ENCODE data around the gene PERM1.
A peak's percentile ranks its signal among the peaks of the same experiment; 100 is the strongest.
"Not testable (repeated sequence)": the region's sequence is repeated elsewhere in the genome, so short reads cannot be mapped to it uniquely, and the experiment has no call there.

The PERM1 gene

DNA sequence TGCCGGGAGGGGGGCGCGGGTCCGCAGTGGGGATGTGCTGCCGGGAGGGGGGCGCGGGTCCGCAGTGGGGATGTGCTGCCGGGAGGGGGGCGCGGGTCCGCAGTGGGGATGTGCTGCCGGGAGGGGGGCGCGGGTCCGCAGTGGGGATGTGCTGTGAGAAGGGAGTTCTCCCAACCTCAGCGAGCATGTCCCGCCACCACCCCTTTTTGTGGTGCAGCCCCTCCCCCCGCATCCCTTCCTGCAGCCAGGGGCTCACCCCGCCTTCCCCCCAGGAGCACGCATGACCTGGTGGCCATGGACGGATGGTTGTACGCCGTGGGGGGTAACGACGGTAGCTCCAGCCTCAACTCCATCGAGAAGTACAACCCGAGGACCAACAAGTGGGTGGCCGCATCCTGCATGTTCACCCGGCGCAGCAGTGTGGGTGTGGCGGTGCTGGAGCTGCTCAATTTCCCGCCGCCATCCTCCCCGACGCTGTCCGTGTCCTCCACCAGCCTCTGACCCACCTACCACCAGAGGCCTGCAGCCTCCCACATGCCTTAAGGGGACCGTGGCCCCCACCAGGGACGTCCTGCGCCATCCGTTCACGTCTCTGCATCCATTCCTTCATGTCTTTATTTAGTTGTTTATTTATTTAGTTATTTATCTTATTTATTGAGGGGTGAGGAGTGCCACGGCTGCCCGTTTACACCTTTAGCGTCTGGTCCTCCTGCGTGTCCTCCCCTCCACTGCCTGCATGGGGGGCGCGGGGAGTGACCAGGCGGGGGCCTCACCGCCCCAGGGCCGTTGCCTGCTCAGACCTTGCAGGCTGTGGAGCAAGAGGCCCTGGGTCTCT, 17.0 kb downstream of the PERM1 start:
- DNase-seq, result no peak

DNA sequence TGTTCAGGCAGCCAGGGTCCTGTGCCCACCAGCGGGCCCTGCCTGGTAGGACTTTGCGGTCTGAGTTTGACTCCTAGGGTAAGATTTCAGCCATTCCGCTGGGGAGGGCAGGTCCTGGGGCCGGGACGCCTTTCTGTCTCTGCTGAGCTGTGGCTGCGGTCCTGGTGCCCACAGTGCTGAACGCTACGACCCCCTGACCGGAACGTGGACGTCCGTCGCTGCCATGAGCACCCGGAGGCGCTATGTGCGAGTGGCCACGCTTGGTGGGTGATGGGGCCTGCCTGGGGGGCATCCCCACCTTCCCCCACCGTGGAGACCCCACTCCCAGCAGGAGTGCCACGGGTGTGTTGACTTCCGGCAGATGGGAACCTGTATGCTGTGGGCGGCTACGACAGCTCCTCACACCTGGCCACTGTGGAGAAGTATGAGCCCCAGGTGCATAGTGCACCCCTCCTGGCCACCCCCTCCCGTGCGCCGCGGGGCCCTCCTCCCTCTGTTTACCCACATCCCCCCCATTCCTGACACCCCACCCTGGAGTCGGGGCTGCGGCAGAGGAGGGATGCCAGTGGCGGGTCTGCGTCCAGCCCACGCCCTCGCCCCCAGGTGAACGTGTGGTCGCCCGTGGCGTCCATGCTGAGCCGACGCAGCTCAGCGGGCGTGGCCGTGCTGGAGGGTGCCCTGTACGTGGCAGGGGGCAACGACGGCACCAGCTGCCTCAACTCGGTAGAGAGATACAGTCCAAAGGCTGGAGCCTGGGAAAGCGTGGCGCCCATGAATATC, 18.0 kb downstream of the PERM1 start:
- DNase-seq, result no peak

DNA sequence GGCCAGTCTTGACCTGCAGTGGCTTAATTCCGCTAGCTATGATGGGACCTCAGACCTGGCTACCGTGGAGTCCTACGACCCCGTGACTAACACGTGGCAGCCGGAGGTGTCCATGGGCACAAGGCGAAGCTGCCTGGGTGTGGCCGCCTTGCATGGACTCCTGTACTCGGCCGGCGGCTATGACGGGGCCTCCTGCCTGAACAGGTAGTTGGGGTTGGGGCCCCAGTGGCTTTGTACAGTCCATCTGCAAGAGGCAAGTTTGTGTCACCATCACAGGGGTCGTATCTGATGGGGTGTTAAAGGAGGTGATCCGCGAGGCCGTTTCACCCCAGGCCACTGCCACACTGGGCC, 18.6 kb downstream of the PERM1 start:
- DNase-seq, result no peak

DNA sequence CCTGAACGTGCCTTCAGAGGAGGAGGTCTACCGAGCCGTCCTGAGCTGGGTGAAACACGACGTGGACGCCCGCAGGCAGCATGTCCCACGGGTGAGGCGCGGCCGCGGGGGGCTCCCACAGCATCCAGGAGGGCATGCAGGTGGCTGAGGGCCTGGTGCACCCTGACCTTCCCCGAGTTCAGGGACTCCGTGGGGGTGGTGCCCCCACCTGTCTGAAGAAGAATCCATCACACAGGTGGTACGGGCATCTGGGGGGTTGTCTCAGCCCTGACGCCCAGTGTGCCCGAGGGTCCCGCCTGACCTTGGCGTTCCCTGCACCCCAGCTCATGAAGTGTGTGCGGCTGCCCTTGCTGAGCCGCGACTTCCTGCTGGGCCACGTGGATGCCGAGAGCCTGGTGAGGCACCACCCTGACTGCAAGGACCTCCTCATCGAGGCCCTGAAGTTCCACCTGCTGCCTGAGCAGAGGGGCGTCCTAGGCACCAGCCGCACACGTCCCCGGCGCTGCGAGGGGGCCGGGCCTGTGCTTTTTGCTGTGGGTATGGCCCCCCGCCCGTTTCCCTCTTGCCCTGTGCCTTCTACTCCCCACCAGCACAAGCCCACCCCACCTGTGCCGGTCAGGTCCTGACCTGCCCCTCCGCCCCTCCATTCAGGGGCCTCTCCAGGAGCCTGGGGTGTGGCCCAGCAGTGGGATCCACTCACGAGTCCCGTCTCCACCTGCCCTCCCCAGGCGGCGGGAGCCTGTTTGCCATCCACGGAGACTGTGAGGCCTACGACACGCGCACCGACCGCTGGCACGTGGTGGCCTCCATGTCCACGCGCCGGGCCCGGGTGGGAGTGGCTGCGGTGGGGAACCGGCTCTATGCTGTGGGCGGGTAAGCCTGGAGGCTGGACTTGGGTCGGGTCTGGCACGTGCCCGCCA, 19.3 kb downstream of the PERM1 start:
- no peak for DNase-seq

DNA sequence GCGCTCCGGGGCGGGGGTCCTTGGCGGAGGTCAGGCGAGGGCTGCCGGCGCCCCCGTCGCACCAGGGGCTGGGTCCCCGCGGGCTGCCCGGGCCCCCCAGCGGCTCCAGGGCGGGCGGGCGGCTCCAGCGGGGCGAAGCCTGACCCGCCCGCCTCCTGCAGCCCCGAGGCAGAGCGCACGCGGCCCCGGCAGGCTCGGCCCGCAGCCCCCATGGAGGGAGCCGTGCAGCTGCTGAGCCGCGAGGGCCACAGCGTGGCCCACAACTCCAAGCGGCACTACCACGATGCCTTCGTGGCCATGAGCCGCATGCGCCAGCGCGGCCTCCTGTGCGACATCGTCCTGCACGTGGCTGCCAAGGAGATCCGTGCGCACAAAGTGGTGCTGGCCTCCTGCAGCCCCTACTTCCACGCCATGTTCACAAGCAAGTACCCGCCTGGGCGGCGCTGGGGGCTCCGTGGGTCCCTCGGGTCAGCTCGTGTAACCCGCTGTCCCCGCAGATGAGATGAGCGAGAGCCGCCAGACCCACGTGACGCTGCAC, 20.7 kb downstream of the PERM1 start:
- DNase-seq, result no peak

DNA sequence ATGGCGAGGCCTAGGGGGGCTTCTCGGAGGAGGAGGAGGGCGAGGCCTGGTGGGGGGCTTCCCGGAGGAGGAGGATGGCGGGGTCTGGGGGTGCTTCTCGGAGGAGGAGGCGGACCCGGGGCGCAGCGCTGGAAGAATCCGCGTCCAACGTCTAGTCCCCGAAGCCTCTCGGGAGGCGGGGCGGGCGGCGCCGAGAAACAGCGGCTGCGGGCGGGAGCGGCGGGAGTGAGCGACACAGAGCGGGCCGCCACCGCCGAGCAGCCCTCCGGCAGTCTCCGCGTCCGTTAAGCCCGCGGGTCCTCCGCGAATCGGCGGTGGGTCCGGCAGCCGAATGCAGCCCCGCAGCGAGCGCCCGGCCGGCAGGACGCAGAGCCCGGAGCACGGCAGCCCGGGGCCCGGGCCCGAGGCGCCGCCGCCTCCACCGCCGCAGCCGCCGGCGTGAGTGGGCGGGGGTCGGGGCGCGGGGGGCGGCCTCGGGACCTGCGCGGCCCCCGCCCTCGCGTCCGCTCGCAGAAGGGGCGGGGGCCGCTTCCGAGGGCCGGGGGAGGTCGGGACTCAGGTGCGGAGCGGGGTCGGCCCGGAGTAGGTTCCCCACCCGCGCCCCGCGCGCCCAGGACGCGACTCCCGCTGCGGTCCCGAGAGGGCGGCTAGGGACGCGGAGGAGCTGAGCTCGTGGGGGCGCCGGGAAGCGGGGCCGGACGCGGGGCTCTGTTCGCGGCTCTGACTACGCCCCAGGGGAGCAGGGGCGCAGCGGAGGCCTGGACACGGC, 21.3 kb downstream of the PERM1 start, which contains the start of gene KLHL17:
Gene KLHL17, plus strand, starts transcription at position 222 of the 769 bp plus-strand sequence. Its CDS starts 110 bp downstream, at position 332.
- DNase-seq, result peak; percentile 82

DNA sequence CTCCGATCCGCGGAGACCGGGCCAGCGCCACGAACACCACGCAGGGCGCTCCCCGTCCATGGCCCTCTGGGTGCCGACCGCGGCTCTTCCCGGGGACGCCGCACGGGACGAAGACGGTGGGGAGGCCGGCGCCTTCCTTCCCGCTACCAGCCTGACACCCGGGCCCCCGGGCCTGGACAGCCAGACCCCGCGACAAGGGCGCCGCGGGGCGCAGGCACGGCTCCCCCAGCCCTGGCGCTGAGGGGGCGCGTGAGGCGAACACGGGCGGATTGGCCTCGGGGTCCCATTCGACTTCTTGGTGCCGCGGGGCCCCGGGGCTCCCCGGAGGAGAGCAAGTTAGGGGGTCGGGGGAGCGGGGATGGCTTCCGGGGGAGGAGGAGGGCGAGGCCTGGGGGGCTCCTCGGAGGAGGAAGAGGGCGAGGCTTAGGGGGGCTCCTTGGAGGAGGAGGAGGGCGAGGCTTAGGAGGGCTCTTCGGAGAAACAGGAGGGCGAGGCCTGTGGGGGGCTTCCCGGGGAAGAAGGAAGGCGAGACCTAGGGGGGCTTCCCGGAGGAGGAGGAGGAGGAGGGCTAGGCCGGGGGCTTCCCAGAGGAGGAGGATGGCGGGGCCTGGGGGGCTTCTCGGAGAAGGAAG, 22.0 kb downstream of the PERM1 start:
- no peak for DNase-seq

DNA sequence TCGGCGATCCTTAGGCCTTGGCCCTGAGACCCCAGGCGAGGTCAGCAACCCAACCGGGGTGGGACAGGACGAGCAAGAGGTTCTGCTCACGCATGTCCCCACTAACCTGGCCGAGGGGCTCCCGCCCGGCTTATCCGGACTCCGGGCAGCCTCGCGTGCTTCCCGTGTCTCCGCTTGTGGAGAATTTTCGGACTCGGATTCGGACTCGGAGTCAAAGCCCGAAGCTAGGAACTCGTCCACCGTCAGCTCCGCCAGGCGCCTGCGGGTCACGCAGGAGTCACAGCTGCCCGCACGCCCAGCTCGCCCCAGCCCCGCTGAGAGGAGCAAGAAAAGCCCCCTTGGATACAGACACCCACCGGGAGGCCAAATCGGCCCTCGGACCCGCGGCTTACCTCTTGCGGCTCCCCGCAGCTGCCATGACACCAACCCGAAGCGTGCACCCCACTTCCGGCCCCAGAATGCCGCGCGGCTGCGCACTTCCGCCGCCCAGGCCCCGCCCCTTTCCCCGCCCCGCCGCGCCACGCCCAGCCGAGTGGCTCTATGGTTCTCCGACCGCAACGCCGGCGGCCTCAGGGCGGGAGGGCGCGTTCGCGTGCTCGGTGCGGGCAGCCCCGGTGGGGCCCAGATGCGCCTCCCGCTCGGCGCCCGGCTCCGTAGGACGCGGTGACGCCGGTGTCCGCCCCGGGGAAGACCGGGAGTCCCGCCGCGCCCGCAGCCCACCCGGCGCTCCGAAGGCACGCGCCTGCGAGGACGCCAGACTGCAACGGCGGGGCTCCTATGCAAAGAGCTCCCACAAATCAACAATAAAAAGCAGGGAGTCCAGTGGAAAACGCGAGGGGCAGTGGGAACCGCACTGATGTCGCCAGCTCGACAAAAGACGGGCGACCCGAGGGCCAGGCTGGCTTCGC, 22.8 kb downstream of the PERM1 start, which contains the start of gene NOC2L:
Gene NOC2L, minus strand, starts transcription at position 434 of the 908 bp plus-strand sequence. Its CDS starts 16 bp downstream, at position 418.
- DNase-seq, result peak; percentile 99

DNA sequence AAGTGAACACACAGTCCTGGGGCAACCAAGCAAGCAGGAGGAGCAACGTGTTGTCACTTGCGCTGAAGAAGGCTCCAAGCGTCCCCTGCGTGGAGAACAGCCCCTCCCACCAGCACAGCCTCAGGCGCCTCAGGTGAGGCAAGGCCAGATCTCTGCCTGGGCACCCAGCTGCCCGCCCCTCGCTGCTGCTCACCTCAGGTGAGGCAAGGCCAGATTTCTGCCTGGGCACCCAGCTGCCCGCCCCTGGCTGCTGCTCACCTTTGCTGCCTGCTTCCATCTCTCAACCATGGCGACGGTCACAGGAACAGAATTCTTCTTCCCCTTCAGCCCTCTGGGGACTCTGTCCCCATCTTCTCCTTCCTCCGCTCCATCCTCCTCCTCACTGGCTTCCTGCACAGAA, 25.3 kb downstream of the PERM1 start:
- no peak for DNase-seq

DNA sequence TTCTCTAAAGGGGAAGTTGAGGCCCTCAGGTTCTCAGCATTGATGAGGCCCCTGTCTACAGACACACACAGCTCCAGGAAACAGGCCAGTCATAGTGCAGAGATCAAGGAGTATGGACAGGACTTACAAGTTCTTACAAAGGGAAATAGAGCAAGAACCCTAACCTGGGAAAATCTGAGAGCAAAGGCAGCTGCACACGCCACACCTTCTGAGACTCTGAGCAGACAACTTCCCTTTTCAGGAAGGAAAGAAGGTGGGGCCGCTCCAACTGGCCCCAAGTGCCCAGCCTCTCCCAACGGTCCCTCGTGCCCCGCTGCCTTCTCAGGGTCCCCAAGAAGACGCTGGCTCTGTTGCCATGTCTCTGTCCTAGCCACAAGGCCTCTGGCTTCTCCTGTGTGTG, 26.4 kb downstream of the PERM1 start:
- no peak for DNase-seq

DNA sequence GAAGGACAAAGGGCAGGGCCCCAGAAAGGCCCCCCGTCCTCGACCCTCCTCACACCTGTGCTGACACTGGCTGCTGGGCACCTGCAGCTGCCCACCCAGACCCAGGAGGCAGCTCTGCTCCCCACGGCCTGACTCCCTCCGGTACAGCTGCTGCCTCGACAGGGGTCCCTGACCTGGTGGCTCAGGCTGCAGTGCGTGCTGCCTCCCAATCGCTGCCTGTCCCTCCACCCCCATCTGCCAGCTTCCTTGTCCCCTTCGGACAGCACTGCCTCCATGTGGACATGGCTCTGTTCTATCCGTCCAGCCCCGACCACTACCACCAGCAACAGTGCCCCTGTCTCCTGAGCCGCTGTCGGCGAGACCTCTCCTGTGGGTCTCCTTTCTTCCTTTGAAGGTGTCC, 27.0 kb downstream of the PERM1 start:
- no peak for DNase-seq

DNA sequence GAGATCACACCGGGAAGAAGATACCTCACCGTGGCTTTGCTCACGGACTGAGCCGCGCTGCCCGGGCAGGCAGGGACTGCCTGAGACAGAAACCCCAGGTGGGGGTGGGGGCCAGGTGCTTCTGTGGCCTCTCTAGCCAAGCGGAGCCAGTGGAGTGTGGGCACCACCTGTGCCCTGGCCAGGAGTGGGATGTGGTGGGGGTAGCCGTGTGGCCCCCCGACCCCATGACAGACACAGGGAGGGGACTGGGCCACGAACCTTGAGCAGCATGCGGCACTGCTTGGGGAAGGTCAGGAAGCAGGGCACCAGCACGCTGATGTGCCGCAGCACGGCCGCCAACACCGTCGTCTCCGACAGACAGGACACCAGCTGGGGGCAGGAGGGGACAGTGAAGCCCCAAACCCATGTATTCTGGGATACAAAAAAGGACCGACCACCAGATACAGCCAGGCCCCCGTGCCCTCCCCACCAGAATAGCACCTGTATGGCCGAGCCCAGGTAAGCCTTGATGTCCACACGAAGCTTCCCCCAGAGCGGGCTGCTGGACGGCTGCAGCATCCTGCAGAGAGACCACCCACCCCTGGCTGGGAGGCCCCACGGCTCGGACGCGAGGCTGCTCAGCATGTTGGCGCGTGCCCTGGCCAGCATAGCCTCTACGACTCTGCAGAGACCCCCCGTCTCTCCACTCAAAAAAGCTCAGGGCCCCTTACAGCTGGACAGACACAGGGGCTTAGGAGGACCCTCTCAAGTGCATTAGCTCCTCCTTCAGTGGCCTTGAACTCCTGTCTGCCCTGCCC, 28.2 kb downstream of the PERM1 start:
- DNase-seq, result no peak

DNA sequence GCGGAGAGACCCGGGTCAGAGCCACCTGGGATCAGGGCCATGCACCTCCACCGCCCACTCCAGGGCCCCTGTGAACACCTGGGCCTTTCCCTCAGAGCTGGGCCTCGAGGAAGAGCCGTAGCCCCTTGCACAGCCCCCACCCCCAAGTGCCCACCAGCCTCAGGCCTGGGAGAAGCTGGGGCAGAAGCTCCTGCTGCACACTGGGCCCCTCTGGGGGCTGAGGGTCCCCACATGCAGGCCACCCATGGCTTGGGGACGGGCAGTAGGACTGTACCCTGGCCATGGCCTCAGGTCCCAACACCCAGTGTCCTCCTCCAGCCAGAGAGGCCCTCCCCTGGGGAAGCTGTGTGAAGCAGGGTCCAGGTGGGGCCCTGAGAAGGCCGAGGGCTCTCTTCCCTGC, 29.3 kb downstream of the PERM1 start:
- DNase-seq, result no peak

DNA sequence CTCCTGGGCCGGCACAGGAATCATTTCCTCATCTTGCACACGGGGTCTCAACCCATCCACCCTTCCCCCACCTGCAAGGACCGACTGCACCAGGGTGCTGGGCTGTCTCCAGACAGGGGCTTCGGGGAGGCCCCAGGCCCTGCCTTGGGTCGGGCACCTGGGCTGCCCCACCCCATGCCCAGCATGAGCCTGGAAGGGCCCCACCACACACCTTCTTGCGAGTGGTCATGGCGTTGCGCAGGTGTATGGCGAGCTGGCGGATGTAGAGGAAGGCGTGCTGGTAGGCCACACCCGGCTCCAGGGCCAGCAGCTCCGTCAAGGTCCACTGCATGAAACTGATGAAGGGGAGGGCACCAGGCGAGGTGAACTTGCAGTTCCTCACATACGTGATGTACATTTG, 29.7 kb downstream of the PERM1 start:
- DNase-seq, result no peak

DNA sequence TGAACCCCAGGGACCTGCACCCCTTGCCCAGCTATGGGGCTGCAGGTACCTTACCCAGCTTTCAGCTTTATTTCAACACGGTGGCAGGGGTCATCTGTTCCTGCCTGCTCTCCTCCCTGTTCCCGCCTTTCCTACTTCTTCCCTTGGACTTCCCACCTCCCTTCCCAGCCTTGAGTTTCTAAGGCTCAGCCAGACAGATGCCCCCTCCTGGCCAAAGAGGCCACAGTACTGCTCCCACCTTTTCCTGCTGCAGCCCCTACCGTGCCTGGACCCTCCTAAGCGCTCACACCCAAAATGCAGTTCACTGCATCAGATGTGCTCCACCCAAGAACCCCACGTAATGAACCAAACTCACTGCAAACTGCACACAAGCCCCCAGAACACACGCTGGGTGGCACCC, 30.5 kb downstream of the PERM1 start:
- DNase-seq, result no peak

DNA sequence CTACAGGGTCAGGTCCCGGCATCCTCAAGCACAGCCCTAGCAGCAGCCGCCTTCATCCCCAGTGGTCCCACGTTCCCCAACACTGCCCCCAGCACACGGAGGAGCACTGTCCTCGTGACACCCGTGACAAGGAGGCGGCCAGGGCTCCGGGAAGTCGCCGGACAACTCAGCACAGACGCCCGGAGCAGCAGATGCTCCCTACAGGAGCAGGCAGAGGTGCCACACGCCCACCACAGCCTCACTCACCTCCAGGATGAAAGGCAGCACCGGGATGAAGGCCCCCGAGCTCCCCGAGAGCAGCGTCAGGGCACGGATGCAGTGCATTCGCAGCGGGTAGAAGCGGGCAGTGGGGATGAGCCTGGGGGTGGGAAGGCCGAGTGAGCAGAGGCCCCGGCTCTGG, 31.0 kb downstream of the PERM1 start:
- DNase-seq, result no peak

DNA sequence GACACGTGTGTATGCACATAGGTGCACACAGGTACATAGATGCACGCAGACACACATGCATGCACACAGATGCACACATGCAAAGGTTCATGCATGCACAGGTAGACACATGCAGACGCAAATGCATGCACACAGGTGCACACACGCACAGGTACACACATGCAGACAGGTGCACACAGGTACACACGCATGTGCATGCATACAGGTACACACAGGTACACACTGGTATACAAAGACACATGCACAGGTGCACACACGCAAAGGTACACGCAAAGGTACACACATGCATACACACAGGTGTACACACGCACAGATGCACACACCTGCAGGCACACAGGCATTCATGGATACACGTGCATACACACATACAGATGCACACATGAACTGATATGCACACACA, 31.6 kb downstream of the PERM1 start:
- no peak for DNase-seq

DNA sequence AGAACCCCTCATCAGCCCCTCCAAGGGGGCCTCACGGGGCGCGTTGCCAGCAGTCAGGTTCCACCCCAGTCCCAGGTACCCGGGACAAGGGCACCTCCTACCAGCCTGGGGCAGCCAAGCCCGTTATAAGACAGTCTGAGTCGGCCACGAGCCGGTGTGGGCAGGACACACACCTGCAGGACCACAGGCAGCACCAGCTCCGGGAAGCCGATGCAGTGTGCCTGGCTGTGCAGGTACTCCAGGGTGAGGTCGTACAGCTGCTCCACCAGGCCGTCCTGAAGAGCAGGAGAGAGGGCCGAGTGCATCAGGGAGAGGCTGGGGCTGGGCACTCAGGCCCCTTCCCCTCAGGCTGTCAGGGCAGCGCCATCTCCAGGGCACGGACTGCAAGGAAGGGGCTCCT, 33.9 kb downstream of the PERM1 start:
- no peak for DNase-seq

DNA sequence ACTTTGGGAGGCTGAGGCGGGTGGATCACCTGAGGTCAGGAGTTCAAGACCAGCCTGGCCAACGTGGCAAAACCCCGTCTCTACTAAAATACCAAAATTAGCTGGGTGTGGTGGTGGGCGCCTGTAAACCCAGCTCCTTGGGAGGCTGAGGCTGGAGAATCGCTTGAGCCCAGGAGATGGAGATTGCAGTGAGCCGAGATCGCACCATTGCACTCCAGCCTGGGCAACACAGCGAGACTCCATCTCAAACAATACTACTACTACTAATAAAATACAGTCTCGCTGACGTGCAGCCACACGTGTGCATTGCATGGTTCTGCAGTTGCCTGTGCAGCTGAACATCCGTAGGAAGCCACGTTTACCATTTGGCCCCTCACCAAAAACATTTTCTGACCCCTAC, 35.1 kb downstream of the PERM1 start:
- DNase-seq, result not testable (repeated sequence)

Data from right forelimb (tissue), 1 donor.